ENCODE measurements around the gene LHX5.

- no peak for TF ChIP-seq CTCF (IDR thresholded peaks at IDR 0.05)
- TF ChIP-seq POLR2A (IDR thresholded peaks at IDR 0.05): no peak
Measured at GRCh38 chr12:113472191-113473121, 785 bp upstream of the LHX5 start.

Data from ovary (tissue), 3 donors.